HG02759 (cell line): ENCODE results near the gene GATA3.
"Not testable (repeated sequence)": the region's sequence is repeated elsewhere in the genome, so short reads cannot be mapped to it uniquely, and the experiment has no call there.

Source experiments
- ATAC-seq: cut with Tn5 transposase; IDR thresholded peaks from one replicate; pipeline ENCODE4 v1.9.1; 2021; ENCODE audit warnings: mild to moderate bottlenecking, moderate library complexity; ENCODE audit not compliant: unreplicated experiment

Gene GATA3

DNA sequence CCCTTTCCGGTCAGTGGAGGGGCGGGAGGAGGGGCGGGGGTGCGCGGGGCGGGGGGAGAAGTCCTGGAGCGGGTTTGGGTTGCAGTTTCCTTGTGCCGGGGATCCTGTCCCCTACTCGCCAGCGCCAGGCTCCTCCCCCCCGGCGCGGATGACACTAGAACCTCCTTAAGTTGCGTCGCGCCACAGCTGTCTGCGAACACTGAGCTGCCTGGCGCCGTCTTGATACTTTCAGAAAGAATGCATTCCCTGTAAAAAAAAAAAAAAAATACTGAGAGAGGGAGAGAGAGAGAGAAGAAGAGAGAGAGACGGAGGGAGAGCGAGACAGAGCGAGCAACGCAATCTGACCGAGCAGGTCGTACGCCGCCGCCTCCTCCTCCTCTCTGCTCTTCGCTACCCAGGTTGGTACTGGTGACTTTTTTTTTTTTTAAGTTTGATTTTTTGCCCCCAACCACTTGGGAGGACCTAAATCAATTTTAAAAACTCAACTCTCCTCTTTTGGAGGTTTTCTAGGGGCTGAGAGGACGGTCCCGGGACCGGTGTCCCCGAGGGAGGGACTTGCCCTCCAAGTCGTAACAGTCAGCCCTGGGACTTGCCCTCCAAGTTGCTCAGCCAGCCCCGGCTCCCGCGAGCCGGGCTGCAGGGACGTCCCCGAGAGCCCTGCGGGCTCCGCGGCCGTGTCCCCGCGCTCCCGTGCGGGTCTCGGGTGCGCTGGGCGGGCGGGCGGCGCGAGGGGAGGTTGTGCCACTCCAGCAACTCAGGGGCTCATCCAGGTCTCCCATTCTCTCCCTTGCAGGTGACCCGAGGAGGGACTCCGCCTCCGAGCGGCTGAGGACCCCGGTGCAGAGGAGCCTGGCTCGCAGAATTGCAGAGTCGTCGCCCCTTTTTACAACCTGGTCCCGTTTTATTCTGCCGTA lies at the start of gene GATA3:
Gene GATA3 (plus strand): TSS at position 195 of the 914 bp plus-strand sequence. CDS start 968 bp downstream, outside the sequence.
- peak; percentile 38 for ATAC-seq

DNA sequence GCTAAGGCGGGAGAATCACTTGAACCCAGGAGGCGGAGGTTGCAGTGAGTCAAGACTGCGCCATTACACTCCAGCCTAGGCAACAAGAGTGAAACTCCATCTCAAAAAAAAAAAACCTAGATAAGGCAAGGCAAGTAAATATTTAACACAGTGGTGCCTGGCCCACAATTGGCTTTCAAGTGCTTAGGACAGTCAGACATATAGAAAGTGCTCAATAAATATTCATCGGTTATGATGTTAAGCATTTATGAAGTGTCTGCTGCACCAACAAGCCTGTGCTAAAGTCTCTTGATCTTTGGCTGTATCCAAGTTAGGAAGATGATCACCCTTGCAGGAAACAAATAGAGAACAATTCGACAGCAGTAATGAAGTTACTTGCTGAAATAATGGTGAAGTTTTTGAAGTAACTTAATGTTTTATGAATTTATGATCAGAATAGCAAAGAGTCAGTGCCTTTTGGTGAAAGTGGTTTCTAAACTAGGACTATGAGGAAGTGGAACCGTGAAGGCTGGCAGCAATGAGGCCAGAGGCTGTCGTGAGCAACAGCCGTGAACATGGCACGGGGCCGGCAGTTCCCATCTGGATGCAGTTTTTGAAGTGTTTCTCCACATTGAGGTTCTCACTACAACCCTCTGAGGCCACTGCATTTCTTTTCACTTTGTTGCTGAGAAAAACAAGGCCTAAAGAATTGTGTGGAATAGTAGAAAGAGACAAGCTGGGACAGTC lies 48.1 kb upstream of the GATA3 start:
- peak; percentile 80 for ATAC-seq

DNA sequence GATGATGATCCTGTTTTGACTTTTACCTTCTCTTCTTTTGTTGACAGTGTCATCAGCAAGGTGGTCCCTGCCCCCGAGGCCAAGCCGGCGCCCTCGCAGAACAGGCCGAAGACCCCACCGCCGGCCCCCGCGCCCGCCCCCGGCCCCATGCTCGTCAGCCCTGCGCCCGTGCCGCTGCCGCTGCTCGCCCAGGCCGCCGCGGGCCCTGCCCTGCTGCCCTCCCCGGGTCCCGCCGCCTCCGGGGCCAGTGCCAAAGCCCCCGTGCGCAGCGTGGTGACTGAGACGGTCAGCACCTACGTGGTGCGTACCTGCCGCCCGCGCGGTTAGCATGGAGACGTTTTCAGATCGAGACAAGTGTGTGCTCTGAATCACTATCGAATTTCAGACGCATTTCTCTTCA lies 45.5 kb upstream of the GATA3 start:
- ATAC-seq = no peak

DNA sequence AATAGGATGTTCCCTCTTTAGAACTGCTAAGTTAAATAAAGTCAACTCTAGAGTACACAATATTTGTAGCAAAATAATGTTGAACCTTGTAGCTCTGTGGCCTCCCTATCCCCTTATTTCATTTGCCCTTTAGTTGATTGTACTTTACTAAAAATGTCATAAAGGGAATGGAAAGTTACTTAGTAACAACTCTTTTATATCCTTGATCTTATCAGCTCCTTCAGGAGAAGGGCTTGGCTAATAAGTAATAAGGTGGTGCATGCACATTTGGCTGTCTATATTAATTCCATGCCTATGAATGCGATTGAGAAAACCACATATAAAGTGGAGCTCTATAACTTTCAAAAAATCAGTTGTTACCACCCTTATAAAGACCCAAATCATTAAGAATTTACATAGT lies 41.5 kb upstream of the GATA3 start:
- ATAC-seq = no peak

DNA sequence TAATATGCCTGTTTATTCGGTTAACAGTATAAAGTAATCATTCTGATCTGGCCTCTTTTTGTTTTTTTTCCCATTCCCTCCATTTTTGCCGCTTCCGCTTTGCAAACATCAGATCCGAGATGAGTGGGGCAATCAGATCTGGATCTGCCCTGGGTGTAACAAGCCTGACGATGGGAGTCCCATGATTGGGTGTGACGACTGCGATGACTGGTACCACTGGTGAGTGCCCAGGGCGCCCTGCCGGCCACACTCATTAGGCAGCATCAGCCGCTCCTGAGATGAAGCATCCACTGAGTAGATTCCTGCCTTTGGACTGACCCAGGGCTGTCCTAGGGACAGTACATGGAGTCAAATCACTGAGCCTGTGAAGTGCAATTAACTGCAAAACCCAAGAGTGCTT lies 40.9 kb upstream of the GATA3 start:
- no peak for ATAC-seq

DNA sequence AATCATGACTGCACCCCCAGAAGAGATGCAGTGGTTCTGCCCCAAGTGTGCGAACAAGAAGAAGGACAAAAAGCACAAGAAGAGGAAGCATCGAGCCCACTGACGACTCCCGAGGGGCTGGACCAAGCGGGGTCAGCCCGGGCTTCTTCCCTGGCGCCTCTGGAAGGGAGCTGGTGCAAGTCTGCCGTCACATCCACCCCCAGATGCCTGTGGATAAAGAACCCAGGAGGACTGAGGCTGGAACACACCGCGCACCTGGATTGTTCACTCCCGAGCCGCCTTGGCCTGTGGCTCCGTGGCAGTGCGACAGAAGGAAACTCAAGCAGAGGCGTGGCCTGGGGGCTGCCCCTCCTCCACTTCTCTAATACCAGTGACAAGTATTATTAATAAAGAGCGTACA lies 39.8 kb upstream of the GATA3 start:
- ATAC-seq = no peak

DNA sequence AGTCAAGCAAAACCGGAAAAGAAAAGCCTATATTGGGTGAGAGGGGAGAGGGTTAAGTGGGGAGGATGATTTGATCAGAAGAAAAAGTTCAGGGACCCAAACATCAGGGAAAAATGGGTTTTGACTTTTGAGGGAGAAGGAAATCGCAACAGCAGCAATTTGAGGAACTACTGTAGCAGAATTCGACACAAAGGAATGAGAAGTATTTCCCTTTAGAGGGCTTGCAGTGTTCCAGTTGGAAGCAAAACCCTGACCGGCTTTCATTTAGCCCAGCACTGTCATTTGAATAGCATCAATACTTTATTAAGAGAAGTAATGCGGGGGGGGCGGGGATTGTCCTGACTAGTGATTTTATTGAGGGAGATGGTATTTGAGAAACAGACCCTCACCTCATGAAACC lies 37.2 kb upstream of the GATA3 start:
- ATAC-seq = no peak

DNA sequence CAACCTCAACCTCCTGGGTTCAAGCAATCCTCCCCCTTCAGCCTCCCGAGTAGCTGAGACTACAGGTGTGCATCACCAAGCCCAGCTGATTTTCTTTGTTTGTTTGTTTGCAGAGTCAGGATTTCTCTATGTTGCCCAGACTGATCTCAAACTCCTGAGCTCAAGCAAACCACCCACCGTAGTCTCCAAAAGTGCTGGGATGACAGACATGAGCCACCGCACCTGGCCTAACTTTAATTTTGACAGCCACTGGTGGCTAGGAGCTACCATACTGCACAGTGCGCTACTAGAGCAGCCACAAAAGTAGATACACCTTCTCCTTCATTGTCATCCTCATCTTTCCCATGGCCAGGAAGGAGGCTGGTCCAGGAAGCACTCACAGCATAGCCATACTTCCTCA lies 31.2 kb upstream of the GATA3 start:
- ATAC-seq = no peak

DNA sequence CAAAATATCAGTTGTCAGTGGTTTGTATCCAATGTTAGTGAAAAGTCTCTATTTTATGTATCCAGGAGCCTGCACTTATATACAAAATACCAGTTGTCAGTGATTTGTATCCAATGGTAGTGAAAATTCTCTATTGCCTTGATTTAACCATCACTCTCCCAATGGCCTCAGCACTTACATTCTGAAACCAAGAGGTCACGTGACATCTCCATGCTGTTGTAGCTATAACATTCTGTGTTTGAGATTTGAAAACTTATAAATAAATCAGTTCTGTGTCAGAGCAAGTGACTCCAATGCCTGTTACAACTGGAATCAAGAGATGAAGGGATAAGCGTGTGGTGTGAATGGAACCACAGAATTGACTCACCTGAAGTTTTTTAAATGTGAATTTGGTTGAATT lies 30.6 kb upstream of the GATA3 start:
- ATAC-seq = no peak

DNA sequence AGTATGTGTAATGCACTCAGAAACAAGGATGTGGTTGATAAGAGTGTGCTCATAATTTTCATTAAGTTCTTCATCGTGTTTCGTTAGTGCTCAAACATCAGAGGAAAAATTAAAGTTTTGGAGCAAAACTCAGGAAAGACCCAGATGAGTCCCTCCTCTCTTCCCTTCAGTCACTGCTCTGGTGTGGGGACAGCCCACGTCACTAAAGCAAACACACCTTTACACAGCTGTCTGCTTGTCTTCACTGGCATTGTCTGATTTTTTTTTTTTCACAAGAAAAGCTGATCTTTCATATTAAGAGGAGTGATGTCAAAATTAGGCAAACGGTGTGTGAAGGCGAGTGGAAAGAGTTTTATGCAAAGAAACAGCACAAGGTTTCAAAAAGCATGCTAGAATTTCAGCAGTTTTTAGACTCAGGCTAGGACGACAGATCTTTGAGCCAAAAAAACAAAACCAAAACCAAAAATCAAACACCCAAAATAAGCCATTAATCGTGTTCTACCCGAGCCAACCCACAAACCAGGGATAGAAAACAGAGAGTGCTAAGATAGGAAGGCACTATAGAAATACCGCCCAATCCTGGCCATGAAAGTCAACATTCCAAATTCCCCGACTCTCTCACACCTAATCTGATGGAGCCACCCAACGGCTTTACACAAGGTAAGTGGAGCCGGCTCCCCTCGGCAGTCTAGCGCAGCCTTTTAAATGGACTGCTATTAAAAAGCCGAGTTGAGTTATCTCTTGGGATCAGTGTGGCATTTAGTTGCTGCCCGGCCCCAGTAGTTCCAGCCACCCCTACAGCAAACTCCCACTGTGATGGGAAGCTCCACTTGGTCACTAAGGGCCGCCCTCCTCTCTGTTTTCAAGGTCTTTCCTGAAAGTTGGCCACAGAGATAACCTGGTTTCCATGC lies 27.9 kb upstream of the GATA3 start:
- ATAC-seq = peak; percentile 42

DNA sequence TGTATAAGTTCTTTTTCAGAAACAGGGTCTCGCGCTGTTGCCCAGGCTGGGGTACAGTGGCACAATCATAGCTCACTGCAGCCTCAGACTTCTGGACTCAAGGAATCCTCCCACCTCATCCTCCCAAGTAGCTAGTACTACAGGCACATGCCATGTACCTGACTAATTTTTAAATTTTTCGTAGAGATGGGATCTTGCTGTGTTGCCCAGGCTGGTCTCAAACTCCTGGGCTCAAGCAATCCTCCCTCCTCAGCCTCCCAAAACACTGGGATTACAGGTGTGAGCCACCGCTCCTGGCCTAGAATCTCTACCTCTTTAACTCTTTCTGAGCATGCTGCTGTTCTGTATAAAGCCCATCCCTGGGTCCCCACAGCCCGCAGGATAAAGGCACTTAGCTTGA lies 23.3 kb upstream of the GATA3 start:
- not testable (repeated sequence) for ATAC-seq

DNA sequence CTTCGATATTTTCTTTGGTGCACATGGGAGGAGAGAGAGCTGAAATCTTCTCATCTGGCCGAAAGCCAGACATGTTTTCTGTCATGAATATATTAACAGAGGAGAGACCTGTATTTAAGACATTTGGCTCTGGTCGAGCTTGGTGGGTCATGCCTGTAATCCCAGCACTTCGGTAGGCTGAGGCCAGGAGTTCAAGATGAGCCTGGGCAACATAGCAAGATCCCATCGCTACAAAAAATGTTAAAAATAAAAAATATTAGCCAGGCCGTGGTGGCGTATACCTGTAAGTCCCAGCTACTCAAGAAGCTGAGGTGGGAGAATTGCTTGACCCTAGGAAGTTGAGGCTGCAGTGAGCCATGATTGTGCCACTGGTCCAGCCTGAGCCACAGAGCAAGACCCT lies 21.9 kb upstream of the GATA3 start:
- no peak for ATAC-seq

DNA sequence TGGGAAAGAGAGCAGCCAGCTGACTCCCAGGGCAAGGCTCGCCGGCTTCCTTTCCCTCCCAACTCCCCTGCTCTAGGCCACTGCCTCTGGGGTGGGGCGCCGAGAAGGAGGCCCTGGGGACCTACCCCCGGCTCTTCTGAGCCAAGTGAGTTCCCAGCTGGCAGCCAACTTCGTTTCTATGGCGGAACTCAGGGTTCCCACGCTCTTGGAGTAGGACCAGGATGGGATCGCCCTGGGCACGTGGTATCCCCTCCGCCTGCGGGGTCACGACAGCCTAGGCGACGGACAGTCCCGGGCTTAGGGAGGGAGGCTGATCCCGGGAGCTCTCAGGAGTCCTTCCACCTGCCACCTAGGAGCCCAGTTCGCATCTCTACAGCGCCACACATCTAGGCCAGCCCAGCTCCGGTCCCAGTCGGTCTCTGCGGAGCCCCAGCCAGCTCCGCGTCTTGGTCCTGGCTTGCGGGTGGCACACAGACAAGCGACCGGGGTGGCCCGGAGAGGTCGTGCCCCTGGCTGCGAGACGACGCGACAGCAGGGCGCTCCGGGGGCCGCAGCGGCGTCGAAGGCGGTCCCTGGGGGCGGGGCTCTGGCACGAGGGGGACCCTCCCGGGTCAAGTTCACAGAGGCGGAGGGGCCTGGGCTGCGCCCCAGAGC lies 20.5 kb upstream of the GATA3 start:
- ATAC-seq = no peak

DNA sequence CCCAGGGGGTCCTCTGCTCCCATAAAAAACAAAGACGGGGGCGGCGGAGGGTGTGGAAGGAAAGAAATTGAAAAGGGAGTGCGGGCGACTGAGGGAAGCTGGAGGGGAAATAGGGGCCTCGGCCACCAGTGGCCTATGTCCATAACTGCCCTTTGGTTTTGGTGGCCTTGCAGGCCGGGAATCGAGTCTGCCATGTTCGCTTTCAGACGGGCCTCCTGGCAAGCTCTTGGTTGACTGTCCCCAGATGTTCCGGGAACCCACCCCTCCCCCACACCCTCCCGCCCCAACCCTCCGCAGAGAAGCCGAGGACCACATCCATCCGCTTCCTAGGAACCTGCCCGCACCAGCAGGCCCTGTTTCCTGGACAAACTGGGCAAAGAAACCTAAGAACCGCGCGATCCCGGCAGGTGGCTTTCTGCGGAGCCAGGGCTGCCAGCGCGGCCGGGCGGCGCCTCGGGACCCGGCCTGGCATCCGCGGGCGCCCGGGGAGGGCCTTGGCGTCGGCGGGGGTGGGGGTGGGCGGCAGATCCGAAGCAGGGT lies 20.0 kb upstream of the GATA3 start:
- no peak for ATAC-seq

DNA sequence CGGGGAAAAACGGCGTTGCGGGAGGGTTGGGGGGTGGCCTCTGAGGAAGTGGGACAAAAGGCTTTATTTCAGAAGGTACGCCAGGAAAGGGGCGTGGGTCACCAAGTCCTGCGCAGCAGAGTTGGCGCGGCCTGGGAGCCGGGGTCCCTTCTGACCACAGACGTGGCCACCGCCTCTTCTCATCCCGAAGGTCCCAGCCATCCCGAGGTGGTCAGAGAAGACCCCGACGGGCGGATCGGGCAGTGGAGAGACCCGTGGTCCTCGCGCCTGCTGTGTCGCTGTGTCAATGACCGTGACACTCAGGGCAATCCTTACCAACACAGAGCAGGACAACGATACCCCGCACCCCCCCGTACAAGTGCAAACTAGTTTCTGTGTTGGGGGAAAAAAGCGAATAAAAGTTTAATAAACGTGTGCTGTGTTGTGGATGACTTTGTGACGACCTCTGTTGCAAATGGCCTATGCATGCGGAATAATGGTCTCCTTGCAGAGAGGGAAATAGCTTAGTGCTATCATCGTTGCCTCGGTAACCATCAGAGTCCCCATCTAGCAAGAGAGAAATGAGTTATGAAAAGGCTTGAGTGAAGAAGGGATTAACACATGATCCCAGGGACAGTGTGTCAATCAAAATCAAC lies 19.4 kb upstream of the GATA3 start:
- no peak for ATAC-seq

DNA sequence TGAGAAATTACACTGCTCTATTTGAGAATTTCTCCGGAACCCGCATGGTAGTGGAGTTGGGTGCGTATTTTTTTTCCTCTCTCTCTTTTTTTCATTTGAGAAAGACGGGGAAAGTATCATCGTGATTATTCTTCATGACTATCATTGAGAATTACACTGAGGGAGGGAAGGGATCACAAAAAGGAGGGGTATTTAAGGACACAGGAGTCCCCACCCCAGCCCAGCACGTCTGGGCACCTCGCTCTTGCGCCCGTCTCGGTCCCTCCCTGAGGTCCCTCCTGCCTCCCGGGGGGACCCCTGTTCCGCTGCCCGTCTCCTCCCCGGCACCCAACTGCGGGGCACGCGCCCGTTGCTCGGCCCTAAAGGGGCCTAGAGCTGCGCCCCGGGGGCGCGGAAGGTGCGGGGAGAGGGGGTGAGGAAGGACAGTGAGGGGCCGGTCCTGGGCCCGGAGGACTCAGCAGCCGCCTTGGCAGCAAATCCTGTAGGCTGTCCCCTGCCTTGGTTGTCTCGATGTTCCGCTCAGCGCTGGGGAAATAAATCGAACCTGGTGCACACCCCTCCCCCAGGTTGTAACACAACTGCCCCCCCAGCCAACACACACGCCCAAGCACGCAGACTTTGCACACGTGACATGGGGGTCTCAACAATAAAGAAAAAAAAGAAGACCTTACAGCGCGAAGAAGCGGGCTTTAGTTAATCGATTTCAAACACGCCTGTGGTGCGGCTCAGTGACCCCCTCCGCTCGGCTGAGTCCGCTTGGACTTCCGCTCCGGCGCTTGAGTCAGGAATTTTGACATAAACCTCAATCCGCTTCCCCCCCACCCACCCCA lies 18.6 kb upstream of the GATA3 start:
- ATAC-seq = no peak

DNA sequence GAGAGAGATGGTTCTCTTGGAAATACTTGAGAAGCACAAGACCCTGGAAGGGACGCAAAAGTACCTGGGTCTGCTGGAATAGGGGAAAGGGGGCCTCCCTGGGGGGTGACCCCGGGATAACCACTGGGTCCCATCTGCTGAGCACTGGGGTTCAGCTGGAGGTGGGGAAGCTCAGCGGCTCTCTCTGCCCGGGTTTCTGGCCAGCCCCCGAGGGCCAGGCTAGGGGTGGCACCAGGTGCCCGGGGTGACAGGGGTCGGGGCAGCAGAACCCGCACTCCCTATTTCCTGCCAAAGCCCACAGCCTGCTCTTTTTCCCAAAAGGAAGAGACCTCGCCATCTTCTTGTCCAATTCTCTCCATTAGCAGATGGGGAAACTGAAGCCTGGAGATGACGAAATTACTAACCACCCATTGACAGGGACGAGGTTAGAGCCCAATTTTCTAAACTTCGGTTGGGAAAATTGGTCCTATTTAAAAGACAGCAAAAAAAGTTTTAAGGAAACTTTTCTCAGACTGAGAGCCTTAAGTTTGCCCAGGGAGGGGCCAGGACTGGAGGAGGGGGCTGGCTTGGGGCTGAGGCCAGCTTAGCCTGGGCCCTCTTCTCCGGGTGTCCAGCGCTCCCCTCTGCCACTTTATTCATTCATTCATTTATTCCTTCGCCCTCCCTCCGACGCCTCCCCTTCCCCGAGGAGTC lies 17.8 kb upstream of the GATA3 start:
- ATAC-seq = no peak

DNA sequence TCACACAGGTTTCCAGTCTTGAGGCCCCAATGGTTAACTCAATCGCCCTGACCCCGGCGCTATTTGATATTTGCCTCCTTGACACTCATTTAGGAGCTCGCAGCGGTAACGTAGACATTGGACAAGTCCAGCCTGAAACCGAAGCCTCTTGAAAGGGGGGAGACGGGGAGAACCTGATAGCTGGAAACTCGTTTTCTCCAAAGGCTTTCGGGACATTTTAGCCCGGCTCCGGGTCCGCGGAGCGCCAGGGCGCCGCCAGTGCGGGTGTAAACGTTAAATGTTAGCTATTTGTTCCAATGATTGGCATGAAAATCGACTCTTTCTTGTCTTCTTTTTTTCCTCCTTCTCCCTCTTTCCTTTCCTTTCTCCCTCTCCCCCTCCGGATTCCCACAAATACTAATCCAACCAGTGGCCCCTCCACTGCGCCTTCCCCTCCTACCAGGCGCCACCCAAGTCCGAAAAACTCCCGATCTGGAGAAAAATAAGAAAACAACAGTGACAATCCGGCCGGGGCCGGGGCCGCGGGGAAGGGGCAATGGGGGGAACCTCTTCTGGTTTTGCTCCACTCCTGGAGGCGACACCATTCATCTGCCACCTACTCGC lies 17.2 kb upstream of the GATA3 start:
- no peak for ATAC-seq
